ENCODE results near the gene ANKS1A. TPM values are rescaled to one million over a fixed set of nuclear protein-coding genes. Genes with fewer than 3 reads are reported as not detected.

Gene ANKS1A
- total and polyA plus RNA-seq, 2 experiments from 2014 or later = 12.1 to 31.9 TPM

- Histone ChIP-seq H3K4me1 (ENCODE audit: insufficient read depth) (peaks cover 26% of the 10 kb centered on the region), H3K27me3 (ENCODE audit: insufficient read depth) (no peaks in the 10 kb centered on the region)
- H3K27ac Mint-ChIP-seq = peak overlapping the region; percentile 32; the same call in 1 of the 2 replicates
These were observed 178.2 kb downstream of the ANKS1A start for GRCh38 chr6:35067234-35067633.

More at GRCh38 chr6:35067234-35067633, 178.2 kb downstream of the ANKS1A start:
- DNase-seq (ENCODE audit: low spot score) (no peak), ATAC-seq (no peak)
- Histone ChIP-seq H3K27ac (ENCODE audit: low read depth) (no peak overlapping the region), H3K9me2 (ENCODE audit: insufficient read depth) (no peaks in the 10 kb centered on the region), H3K4me3 (no peak overlapping the region), H3K4me2 (no peak overlapping the region), H3K36me3 (ENCODE audit: insufficient read depth) (no peaks in the 10 kb centered on the region), H2AFZ (no peak overlapping the region), H3F3A (replicated peaks; ENCODE audit: low read depth) (no peaks in the 10 kb centered on the region), H3K79me2 (replicated peaks; ENCODE audit: insufficient read depth) (no peaks in the 10 kb centered on the region), H4K20me1 (replicated peaks; ENCODE audit: insufficient read depth) (no peaks in the 10 kb centered on the region)
- H3K36me3 Mint-ChIP-seq (ENCODE audit: low read depth) = peaks cover 13% of the 10 kb centered on the region; the same call in 2 of the 3 replicates
- H3K4me1 Mint-ChIP-seq = peaks cover 54% of the 10 kb centered on the region
- no peak overlapping the region for H3K4me3 Mint-ChIP-seq
- peaks cover 11% of the 10 kb centered on the region for H3K27me3 Mint-ChIP-seq (ENCODE audit: insufficient read depth, low read depth, poor library complexity)
- TF ChIP-seq NANOG (IDR thresholded peaks at IDR 0.05; ENCODE audit: borderline replicate concordance) (no peak), POLR2AphosphoS5 (IDR thresholded peaks at IDR 0.05; ENCODE audit: low read depth) (no peak), ZNF331 (CRISPR knock-in tag; IDR thresholded peaks at IDR 0.05; ENCODE audit: low read depth) (no peak), EZH2 (IDR thresholded peaks at IDR 0.05; ENCODE audit: low read depth, unreplicated experiment) (no peak), ETS1 (IDR thresholded peaks at IDR 0.05) (no peak), EZH2phosphoT487 (IDR thresholded peaks at IDR 0.05; ENCODE audit: unreplicated experiment) (no peak), CREB1 (CRISPR knock-in tag; IDR thresholded peaks at IDR 0.05; ENCODE audit: low read depth) (no peak), STAT1 (IDR thresholded peaks at IDR 0.05; ENCODE audit: unreplicated experiment) (no peak), JUNB (IDR thresholded peaks at IDR 0.05; ENCODE audit: unreplicated experiment) (no peak), ZNF114 (CRISPR knock-in tag; IDR thresholded peaks at IDR 0.05) (no peak), ZNF462 (CRISPR knock-in tag; IDR thresholded peaks at IDR 0.05) (no peak), REST (IDR thresholded peaks at IDR 0.05; ENCODE audit: unreplicated experiment) (no peak)
- TF ChIP-seq, protein P1, sequence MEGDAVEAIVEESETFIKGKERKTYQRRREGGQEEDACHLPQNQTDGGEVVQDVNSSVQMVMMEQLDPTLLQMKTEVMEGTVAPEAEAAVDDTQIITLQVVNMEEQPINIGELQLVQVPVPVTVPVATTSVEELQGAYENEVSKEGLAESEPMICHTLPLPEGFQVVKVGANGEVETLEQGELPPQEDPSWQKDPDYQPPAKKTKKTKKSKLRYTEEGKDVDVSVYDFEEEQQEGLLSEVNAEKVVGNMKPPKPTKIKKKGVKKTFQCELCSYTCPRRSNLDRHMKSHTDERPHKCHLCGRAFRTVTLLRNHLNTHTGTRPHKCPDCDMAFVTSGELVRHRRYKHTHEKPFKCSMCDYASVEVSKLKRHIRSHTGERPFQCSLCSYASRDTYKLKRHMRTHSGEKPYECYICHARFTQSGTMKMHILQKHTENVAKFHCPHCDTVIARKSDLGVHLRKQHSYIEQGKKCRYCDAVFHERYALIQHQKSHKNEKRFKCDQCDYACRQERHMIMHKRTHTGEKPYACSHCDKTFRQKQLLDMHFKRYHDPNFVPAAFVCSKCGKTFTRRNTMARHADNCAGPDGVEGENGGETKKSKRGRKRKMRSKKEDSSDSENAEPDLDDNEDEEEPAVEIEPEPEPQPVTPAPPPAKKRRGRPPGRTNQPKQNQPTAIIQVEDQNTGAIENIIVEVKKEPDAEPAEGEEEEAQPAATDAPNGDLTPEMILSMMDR (conservative IDR thresholded peaks at IDR 0.05; ENCODE audit: low read depth in 2 of 2) = no peak
- no peaks in the 10 kb centered on the region for H3K9me3 Mint-ChIP-seq

All from GM23338 (cell line).